HCEC 1CT (cell line): Measurements from ENCODE around the gene NOS1.

Experiments used
- DNase-seq: peaks from one replicate; pipeline ENCODE4 v3.0.0-alpha.2; 2017

NOS1 gene

GRCh38 chr12:117167769-117168168 is 193.7 kb downstream of the NOS1 start:
- DNase-seq: no peak

DNA sequence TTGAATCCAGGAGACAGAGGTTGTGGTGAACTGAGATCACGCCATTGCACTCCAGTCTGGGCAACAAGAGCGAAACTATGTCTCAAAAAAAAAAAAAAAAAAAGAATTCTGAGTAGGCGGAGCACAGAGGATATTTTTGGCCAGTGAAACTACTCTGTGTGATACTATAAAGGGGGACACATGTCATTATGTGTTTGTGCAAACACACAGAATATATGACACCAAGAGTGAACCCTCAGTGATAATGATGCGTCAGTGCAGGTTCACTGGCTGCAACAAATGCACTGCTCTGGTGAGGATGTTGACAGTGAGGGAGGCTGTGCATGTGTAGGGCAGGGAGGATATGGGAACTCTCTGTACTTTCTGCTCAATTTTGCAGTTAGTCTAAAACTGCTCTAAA is 195.3 kb downstream of the NOS1 start:
- DNase-seq: no peak

DNA sequence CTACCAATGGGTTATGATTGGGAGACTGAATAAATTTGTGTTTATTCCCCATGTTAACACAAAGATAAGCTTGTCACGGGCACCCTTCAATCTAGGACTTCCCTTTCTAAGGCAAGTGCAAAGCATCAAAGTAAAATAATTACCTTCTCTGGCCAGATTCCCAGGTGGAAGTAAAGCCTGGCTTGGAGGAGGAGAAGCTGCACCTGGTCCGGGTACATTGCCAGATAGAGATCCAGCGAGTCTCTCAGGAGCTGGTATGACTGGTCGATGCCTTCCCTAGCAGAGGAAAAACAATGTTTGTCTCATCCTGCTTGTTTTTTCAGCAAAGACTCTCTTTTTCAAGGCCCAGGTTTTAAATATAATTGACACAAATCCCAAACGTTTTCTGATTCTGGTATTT is 196.1 kb downstream of the NOS1 start:
- no peak for DNase-seq

DNA sequence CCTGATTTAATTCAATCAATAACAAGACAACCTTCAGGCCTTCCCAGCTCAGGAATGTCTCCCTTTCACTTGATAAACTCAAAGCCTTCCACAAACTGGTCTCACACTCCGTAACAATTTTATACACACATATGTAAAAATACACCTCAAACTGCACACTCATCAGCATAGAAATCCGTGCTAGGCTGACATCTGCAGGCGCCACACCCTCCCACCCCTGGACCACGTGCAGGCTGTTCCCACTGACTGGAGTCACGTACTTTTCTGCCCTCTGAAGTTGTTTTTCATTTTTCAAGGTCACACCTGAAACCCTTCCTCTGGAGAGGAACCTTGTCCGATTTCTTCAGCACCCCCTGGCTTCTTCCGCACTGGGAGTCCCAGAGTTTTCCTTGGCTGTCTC is 198.8 kb downstream of the NOS1 start:
- DNase-seq: no peak

GRCh38 chr12:117162167-117162539 is 199.3 kb downstream of the NOS1 start:
- no peak for DNase-seq

DNA sequence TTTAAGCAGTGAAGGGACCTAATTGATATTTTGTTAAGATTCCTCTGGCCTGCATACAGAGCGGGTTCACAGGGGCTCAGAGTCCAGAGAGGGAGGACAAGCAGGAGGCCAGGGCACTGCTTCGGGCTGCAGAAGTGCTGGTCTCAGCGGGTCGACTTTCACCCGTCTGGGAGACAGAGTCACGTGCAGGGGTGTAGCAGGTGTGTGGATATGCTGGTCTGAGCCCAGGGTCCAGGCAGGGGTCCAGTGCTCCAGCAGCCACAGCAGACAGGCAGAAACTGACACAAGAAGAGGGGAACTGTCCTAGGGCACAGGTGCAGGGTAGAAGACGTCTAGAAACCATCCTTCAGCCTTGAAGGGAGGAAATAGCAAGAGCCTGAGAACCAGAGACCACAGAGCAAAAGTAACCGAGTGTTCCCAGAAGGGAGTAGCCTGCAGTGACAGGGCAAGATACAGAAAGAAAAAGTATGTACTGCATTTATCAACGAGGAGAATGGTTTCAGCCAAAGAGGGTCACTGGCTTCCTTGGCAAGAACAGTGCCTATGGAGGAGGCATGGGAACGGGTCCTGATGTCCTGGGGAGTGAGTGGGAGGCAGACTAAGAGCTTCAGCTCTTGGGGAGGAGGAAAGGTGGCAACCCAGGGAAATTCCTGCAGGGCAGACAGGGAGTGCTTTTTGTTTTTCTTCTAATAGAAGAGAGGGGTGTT is 199.8 kb downstream of the NOS1 start:
- no peak for DNase-seq

- no peak for DNase-seq
These were observed 201.8 kb downstream of the NOS1 start for GRCh38 chr12:117159674-117160073.

- DNase-seq: no peak
These were observed 202.4 kb downstream of the NOS1 start for GRCh38 chr12:117158911-117159553.
